Neural cell (in vitro differentiated cells): ENCODE measurements around the gene IGLON5. TPM values are rescaled to one million over a fixed set of nuclear protein-coding genes. Genes with fewer than 3 reads are reported as not detected.

Experiments
- H2AFZ ChIP-seq: fragments of 200-600, 300-800 bp; sonication (generic), shearing (Covaris generic); 2 replicates; pipeline ENCODE4 v1.6.0; 2014; ENCODE audit warnings: low read depth, mild to moderate bottlenecking, antibody characterized with exemption, low read length, moderate library complexity
- H3F3A ChIP-seq: fragments of 200-600 bp; shearing (Covaris generic); 2 replicates; pipeline ENCODE4 v1.6.1; 2016; ENCODE audit warnings: mild to moderate bottlenecking, moderate library complexity, mixed read lengths, antibody characterized with exemption, low read length; ENCODE audit not compliant: insufficient read depth, poor library complexity, severe bottlenecking
- H3K27ac ChIP-seq: fragments of 200-600, 300-800 bp; sonication (generic), shearing (Covaris generic); 2 replicates; pipeline ENCODE4 v1.5.1; 2014; ENCODE audit warnings: mild to moderate bottlenecking, low read length, moderate library complexity
- H3K27me3 ChIP-seq: fragments of 300-800, 200-600 bp; sonication (generic), shearing (Covaris generic); 2 replicates; pipeline ENCODE4 v1.6.0; 2014; ENCODE audit warnings: mild to moderate bottlenecking, low read depth, low read length, moderate library complexity; ENCODE audit not compliant: insufficient read depth
- H3K36me3 ChIP-seq: fragments of 300-800, 200-600 bp; sonication (generic), shearing (Covaris generic); 2 replicates; pipeline ENCODE4 v1.5.1; 2014; ENCODE audit warnings: mild to moderate bottlenecking, antibody characterized with exemption, low read length, moderate library complexity; ENCODE audit not compliant: insufficient read depth
- H3K4me2 ChIP-seq: fragments of 300-800, 200-600 bp; sonication (generic), shearing (Covaris generic); 2 replicates; pipeline ENCODE4 v1.6.0; 2014; ENCODE audit warnings: mild to moderate bottlenecking, low read length
- H3K4me3 ChIP-seq: fragments of 300-800, 200-600 bp; sonication (generic), shearing (Covaris generic); 2 replicates; pipeline ENCODE4 v1.5.1; 2014; ENCODE audit warnings: mild to moderate bottlenecking, low read length, moderate library complexity
- H3K79me2 ChIP-seq: fragments of 200-600 bp; shearing (Covaris generic); replicated peaks from 2 replicates; pipeline ENCODE4 v1.6.0; 2014; ENCODE audit warnings: mild to moderate bottlenecking, low read length, moderate library complexity; ENCODE audit not compliant: insufficient read depth
- H3K9ac ChIP-seq: fragments of 300-800, 200-600 bp; sonication (generic), shearing (Covaris generic); 2 replicates; pipeline ENCODE4 v1.6.1; 2016; ENCODE audit warnings: mild to moderate bottlenecking, low read length, mixed read lengths
- H3K9me2 ChIP-seq: fragments of 200-600 bp; shearing (Covaris generic); 2 replicates; pipeline ENCODE4 v1.6.1; 2016; ENCODE audit warnings: mild to moderate bottlenecking, low read length, mixed read lengths; ENCODE audit not compliant: insufficient read depth
- H3K9me3 ChIP-seq: fragments of 200-600, 300-800 bp; sonication (generic), shearing (Covaris generic); 2 replicates; pipeline ENCODE4 v1.6.1; 2016; ENCODE audit warnings: mild to moderate bottlenecking, mixed run types, low read length, moderate library complexity, mixed read lengths
- H4K20me1 ChIP-seq: fragments of 200-600 bp; shearing (Covaris generic); 2 replicates; pipeline ENCODE4 v1.6.1; 2016; ENCODE audit warnings: mild to moderate bottlenecking, mixed run types; ENCODE audit not compliant: insufficient read depth
- EZH2 ChIP-seq: fragments of 200-600, 300-800 bp; shearing (Covaris generic), sonication (generic); IDR thresholded peaks from 2 replicates; pipeline ENCODE4 v1.6.1; 2014; ENCODE audit warnings: antibody characterized with exemption, low read length, borderline replicate concordance, mild to moderate bottlenecking; ENCODE audit not compliant: insufficient read depth, poor library complexity, severe bottlenecking
- MXI1 ChIP-seq: fragments of 450-650 bp; conservative IDR thresholded peaks from 2 replicates; pipeline ENCODE4 v1.6.1; 2014; ENCODE audit warnings: antibody characterized with exemption, mild to moderate bottlenecking; ENCODE audit not compliant: poor library complexity, severe bottlenecking
- POLR2AphosphoS5 ChIP-seq: IDR thresholded peaks from 2 replicates; pipeline ENCODE4 v1.6.1; 2012
- RAD21 ChIP-seq: fragments of 450-650 bp; conservative IDR thresholded peaks from 2 replicates; pipeline ENCODE4 v1.6.1; 2014; ENCODE audit warnings: antibody characterized with exemption, mild to moderate bottlenecking, moderate library complexity
- SMC3 ChIP-seq: fragments of 450-650 bp; conservative IDR thresholded peaks from 2 replicates; pipeline ENCODE4 v1.6.1; 2014; ENCODE audit warnings: antibody characterized with exemption, mild to moderate bottlenecking, moderate library complexity; ENCODE audit not compliant: poor library complexity
- TAF1 ChIP-seq: IDR thresholded peaks from 2 replicates; pipeline ENCODE4 v1.6.1; 2012; ENCODE audit warnings: low read depth
- polyA plus RNA-seq: library from polyadenylated mRNA; depleted of rRNA; stranded (reverse); fragments of >200 nt; gene quantifications from 2 replicates; pipeline ENCODE4 v1.2.3, GENCODE V29; 2014
- TF ChIP-seq, protein P1 (sequence below): IDR thresholded peaks from 2 replicates; pipeline ENCODE4 v1.6.1; 2012; ENCODE audit warnings: borderline replicate concordance
- TF ChIP-seq, protein P2 (sequence below): fragments of 450-650 bp; IDR thresholded peaks from 2 replicates; pipeline ENCODE4 v1.5.1; 2014; ENCODE audit warnings: antibody characterized with exemption, mild to moderate bottlenecking, moderate library complexity; ENCODE audit not compliant: poor library complexity, severe bottlenecking

The IGLON5 gene
- polyA plus RNA-seq, 1 donor from 2014 or later, result 13.5 TPM

DNA sequence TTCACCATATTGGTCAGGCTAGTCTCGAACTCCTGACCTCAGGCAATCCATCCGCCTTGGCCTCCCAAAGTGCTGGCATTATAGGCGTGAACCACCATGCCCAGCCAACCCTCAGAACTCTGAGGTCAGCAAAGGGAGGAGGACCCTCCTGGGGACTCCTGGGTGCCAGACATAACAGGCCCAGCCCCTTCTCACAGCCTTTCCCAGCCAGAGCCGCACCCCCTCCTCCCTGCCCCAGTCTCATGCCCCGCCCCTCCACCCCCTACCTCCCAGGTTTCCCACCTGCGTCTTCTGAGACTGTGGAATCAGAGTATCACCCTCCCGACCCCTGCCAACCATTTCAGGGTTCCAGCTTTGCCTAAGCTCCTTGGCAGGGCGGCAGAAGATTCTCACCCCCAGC lies 5.2 kb downstream of the IGLON5 start:
- H3K36me3 ChIP-seq, result no peaks in the 10 kb centered on the region
- H3K27ac ChIP-seq, result no peak overlapping the region
- TF ChIP-seq POLR2AphosphoS5, result no peak
- no peak for TF ChIP-seq MXI1
- TF ChIP-seq EZH2, result no peak
- TF ChIP-seq SMC3, result no peak
- TF ChIP-seq, protein P1, sequence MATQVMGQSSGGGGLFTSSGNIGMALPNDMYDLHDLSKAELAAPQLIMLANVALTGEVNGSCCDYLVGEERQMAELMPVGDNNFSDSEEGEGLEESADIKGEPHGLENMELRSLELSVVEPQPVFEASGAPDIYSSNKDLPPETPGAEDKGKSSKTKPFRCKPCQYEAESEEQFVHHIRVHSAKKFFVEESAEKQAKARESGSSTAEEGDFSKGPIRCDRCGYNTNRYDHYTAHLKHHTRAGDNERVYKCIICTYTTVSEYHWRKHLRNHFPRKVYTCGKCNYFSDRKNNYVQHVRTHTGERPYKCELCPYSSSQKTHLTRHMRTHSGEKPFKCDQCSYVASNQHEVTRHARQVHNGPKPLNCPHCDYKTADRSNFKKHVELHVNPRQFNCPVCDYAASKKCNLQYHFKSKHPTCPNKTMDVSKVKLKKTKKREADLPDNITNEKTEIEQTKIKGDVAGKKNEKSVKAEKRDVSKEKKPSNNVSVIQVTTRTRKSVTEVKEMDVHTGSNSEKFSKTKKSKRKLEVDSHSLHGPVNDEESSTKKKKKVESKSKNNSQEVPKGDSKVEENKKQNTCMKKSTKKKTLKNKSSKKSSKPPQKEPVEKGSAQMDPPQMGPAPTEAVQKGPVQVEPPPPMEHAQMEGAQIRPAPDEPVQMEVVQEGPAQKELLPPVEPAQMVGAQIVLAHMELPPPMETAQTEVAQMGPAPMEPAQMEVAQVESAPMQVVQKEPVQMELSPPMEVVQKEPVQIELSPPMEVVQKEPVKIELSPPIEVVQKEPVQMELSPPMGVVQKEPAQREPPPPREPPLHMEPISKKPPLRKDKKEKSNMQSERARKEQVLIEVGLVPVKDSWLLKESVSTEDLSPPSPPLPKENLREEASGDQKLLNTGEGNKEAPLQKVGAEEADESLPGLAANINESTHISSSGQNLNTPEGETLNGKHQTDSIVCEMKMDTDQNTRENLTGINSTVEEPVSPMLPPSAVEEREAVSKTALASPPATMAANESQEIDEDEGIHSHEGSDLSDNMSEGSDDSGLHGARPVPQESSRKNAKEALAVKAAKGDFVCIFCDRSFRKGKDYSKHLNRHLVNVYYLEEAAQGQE, result no peak
- TF ChIP-seq TAF1, result no peak
- no peak for TF ChIP-seq RAD21
- TF ChIP-seq, protein P2, sequence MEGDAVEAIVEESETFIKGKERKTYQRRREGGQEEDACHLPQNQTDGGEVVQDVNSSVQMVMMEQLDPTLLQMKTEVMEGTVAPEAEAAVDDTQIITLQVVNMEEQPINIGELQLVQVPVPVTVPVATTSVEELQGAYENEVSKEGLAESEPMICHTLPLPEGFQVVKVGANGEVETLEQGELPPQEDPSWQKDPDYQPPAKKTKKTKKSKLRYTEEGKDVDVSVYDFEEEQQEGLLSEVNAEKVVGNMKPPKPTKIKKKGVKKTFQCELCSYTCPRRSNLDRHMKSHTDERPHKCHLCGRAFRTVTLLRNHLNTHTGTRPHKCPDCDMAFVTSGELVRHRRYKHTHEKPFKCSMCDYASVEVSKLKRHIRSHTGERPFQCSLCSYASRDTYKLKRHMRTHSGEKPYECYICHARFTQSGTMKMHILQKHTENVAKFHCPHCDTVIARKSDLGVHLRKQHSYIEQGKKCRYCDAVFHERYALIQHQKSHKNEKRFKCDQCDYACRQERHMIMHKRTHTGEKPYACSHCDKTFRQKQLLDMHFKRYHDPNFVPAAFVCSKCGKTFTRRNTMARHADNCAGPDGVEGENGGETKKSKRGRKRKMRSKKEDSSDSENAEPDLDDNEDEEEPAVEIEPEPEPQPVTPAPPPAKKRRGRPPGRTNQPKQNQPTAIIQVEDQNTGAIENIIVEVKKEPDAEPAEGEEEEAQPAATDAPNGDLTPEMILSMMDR, result no peak

DNA sequence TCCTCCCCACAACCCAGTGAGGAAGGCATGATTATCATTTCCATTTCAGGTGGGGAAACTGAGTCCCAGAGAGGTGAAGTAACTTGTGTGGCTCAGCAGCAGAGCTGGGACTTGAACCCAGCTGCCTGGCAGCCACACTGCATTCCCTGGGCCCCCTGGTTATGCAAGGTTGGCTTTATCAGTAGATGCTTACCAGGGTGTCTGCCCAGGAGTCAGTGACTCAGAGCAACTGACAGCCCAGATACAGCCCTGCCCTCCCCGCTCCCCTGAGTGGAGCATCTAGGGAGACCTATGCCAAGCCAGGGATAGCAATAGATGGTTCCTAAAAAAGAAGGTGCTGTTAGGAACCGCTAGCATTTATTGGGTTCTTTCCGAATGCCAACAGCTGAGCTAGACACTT lies 5.9 kb downstream of the IGLON5 start:
- no peak for TF ChIP-seq SMC3
- TF ChIP-seq, protein P2, result no peak
- TF ChIP-seq POLR2AphosphoS5, result no peak
- no peak for TF ChIP-seq MXI1
- no peak for TF ChIP-seq RAD21
- H3K27ac ChIP-seq, result no peak overlapping the region
- H3K9ac ChIP-seq, result no peak overlapping the region
- H3K4me2 ChIP-seq, result no peak overlapping the region
- no peak overlapping the region for H3K4me3 ChIP-seq
- no peaks in the 10 kb centered on the region for H3K27me3 ChIP-seq
- no peak overlapping the region for H2AFZ ChIP-seq
- H3K36me3 ChIP-seq, result no peaks in the 10 kb centered on the region
- H4K20me1 ChIP-seq, result no peaks in the 10 kb centered on the region
- H3F3A ChIP-seq, result no peaks in the 10 kb centered on the region
- H3K9me3 ChIP-seq, result no peaks in the 10 kb centered on the region
- H3K9me2 ChIP-seq, result no peaks in the 10 kb centered on the region
- H3K79me2 ChIP-seq, result peaks cover under 1% of the 10 kb centered on the region

More for the DNA sequence above, 5.2 kb downstream of the IGLON5 start:
- Histone ChIP-seq H3K9ac (no peak overlapping the region), H3K79me2 (peaks cover 4% of the 10 kb centered on the region), H3K4me3 (no peak overlapping the region), H3K27me3 (no peaks in the 10 kb centered on the region), H3K4me2 (no peak overlapping the region), H3K9me3 (no peaks in the 10 kb centered on the region), H3K9me2 (no peaks in the 10 kb centered on the region), H4K20me1 (no peaks in the 10 kb centered on the region), H3F3A (no peaks in the 10 kb centered on the region), H2AFZ (no peak overlapping the region)
